ENCODE data around the gene C10orf62.
"Not testable (repeated sequence)": the region's sequence is repeated elsewhere in the genome, so short reads cannot be mapped to it uniquely, and the experiment has no call there.

Gene C10orf62

GRCh38 chr10:97572214-97572989, 17.1 kb upstream of the C10orf62 start, which contains the start of gene ANKRD2:
Gene ANKRD2, plus strand, starts transcription at chr10:97572779. Its CDS starts 10 bp downstream, at chr10:97572789.
- TF ChIP-seq, protein P1, sequence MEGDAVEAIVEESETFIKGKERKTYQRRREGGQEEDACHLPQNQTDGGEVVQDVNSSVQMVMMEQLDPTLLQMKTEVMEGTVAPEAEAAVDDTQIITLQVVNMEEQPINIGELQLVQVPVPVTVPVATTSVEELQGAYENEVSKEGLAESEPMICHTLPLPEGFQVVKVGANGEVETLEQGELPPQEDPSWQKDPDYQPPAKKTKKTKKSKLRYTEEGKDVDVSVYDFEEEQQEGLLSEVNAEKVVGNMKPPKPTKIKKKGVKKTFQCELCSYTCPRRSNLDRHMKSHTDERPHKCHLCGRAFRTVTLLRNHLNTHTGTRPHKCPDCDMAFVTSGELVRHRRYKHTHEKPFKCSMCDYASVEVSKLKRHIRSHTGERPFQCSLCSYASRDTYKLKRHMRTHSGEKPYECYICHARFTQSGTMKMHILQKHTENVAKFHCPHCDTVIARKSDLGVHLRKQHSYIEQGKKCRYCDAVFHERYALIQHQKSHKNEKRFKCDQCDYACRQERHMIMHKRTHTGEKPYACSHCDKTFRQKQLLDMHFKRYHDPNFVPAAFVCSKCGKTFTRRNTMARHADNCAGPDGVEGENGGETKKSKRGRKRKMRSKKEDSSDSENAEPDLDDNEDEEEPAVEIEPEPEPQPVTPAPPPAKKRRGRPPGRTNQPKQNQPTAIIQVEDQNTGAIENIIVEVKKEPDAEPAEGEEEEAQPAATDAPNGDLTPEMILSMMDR (conservative IDR thresholded peaks at IDR 0.05): peak; percentile 96
- no peak for TF ChIP-seq ZFX (IDR thresholded peaks at IDR 0.05)
- H3K27ac ChIP-seq: peak within 1 kb of the TSS; percentile 26; the same call in 1 of the 2 replicates

- TF ChIP-seq ZFX (IDR thresholded peaks at IDR 0.05): no peak
- TF ChIP-seq, protein P1 (conservative IDR thresholded peaks at IDR 0.05): no peak
- H3K27ac ChIP-seq: no peak overlapping the region
Measured at GRCh38 chr10:97573021-97573420, 16.5 kb upstream of the C10orf62 start.

DNA sequence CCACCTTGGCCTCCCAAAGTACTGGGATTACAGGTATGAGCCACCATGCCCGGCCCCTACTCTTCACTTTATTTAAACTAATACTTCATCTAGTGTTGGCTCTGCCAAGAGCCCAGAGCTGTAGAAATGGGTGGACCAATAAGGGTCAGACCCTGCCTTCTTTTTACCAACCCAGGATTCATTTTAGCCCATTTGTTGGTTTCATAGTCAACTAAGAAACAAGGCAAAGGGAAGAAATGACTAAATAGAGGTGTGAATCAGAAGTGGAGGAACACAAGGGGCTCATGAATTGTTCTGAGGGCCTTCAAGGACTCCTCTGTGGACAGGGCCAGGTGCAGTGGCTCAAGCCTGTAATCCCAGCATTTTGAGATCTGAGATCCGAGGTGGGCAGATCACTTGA, 15.8 kb upstream of the C10orf62 start:
- H3K27ac ChIP-seq: peak overlapping the region; percentile 55

DNA sequence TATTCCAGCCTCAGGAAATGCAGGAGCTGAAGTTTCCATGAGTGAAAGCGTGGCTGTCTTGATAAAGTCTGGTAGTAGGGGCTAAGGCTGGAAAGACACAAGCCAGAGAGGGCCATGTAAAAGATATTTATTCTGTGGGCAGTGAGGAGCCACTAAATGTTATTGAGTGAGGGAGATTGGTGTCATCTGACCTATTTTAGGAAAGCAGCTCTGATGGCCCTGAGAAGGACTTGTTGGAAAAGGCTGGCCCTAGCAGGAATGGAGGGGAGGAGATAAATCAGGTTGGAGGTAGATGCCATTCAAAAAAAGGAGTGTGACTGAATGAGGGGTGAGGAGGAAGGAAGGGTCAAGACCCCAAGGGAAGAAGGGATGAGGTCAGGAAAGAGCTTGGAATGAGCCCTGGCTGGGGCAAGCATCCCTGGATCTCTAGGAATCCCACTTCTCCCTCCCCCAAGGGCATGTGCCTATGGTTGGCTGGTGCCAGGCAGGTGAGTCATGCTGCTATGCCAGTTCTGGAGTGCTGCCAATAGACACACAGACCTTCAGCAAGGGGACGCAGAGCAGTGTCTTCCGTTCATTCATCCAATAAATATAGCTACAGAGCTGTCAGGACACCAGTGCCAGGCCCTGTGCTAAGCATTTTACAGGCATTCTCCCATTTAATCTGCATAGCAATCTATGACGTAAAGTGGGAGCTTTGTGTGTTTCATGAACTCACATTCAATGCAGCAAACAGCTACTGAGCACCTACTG, 15.0 kb upstream of the C10orf62 start:
- H3K27ac ChIP-seq: peak overlapping the region; percentile 55
- TF ChIP-seq, protein P1 (conservative IDR thresholded peaks at IDR 0.05): no peak
- TF ChIP-seq ZFX (IDR thresholded peaks at IDR 0.05): no peak

More for the DNA sequence above, 15.8 kb upstream of the C10orf62 start:
- TF ChIP-seq ZFX (IDR thresholded peaks at IDR 0.05): no peak
- TF ChIP-seq, protein P1 (conservative IDR thresholded peaks at IDR 0.05): no peak

DNA sequence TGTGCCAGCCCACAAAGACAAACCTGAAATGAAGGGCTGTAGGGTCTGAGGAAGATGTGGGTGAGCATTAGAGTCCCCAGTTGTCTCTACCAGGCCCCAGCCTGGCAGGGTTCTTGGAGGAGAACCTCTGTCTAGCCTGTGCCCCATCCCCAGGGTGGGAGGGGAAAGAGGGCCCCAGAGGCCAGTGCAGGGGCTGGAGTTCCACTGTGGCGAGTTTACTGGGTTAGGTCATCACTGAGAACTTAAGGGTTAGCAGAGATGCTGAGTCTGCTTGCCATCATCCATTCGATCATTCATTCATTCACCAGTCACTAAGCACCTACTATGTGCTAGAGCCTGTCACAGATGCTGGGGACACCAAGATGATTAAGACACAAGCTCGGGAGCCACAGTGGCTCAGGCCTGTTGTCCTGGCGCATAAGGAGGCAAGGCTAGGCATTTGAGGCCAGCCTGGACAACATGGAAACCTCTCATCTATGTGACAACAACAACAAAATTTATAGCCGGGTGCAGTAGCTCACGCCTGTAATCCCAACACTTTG, 14.3 kb upstream of the C10orf62 start:
- peak overlapping the region; percentile 55 for H3K27ac ChIP-seq
- no peak for TF ChIP-seq ZFX (IDR thresholded peaks at IDR 0.05)
- TF ChIP-seq, protein P1 (conservative IDR thresholded peaks at IDR 0.05): no peak

DNA sequence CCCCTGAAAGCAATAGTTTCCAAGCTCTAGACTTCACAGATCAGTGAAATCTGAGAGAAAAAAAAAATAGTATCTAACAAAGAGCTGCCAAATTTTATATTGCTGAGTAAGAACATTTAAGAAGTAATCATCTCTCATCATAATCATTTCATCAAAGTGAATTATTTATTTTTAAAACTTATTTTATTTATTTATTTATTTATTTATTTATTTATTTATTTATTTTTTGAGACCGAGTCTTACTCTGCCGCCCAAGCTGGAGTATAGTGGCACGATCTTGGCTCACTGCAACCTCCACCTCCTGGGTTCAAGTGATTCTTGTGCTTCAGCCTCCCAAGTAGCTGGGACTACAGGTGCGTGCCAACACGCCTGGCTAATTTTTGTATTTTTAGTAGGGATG, 13.0 kb upstream of the C10orf62 start:
- H3K27ac ChIP-seq: not testable (repeated sequence)

DNA sequence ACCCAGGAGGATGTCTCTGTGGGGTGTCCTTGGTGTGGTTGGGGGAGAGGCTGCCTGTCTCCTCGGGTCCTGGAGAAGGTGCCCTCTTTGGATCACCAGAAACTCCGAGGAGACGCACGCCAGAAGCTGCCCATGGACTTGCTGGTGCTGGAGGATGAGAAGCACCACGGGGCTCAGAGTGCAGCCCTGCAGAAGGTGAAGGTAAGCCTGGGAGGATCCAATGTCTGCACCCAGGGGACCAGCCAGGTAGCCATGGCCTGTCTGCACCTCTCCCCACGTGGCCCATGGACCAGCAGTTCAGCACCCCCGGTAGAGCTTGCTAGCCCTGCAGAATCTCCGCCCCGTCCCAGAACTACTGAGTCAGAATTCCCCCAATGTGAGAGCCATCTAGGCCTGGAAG, 11.8 kb upstream of the C10orf62 start:
- TF ChIP-seq, protein P1 (conservative IDR thresholded peaks at IDR 0.05): no peak
- TF ChIP-seq ZFX (IDR thresholded peaks at IDR 0.05): no peak
- no peak overlapping the region for H3K27ac ChIP-seq

Measured in C4-2B (cell line).